22Rv1 (cell line): Measurements from ENCODE around the gene LGALS12.

ENCODE experiments used
- H3K27ac ChIP-seq: fragments of 450-650 bp; 2 replicates; pipeline ENCODE4 v1.5.1; 2017
- CTCF ChIP-seq: fragments of 450-650 bp; IDR thresholded peaks from 2 replicates; pipeline ENCODE4 v1.5.1; 2017; ENCODE audit warnings: mild to moderate bottlenecking
- ZFX ChIP-seq: fragments of 450-650 bp; IDR thresholded peaks from 2 replicates; pipeline ENCODE4 v1.6.1; 2017; ENCODE audit warnings: antibody characterized with exemption, borderline replicate concordance

Gene LGALS12

GRCh38 chr11:63563201-63564055, 57.5 kb downstream of the LGALS12 start, which contains the start of gene PLAAT2:
PLAAT2 (minus strand) TSS chr11:63563379; CDS start chr11:63563324, 55 bp downstream.
- TF ChIP-seq CTCF (no peak), ZFX (no peak)
- no peak within 1 kb of the TSS for H3K27ac ChIP-seq

GRCh38 chr11:63564056-63564774, 58.3 kb downstream of the LGALS12 start:
- no peak for TF ChIP-seq CTCF
- no peak for TF ChIP-seq ZFX
- H3K27ac ChIP-seq, result no peak overlapping the region

- no peak overlapping the region for H3K27ac ChIP-seq
- TF ChIP-seq ZFX (no peak), CTCF (no peak)
These were observed 59.0 kb downstream of the LGALS12 start for GRCh38 chr11:63564784-63565350.
